Activated T-cell treated with anti-CD3 and anti-CD28 coated beads for 48 hours (primary cell): Measurements from ENCODE around the gene HSP90AB1.

Source experiments
- DNase-seq: peaks from one replicate; pipeline ENCODE4 v3.0.0-alpha.2; 2020; ENCODE audit warnings: low read depth

Gene HSP90AB1

DNA sequence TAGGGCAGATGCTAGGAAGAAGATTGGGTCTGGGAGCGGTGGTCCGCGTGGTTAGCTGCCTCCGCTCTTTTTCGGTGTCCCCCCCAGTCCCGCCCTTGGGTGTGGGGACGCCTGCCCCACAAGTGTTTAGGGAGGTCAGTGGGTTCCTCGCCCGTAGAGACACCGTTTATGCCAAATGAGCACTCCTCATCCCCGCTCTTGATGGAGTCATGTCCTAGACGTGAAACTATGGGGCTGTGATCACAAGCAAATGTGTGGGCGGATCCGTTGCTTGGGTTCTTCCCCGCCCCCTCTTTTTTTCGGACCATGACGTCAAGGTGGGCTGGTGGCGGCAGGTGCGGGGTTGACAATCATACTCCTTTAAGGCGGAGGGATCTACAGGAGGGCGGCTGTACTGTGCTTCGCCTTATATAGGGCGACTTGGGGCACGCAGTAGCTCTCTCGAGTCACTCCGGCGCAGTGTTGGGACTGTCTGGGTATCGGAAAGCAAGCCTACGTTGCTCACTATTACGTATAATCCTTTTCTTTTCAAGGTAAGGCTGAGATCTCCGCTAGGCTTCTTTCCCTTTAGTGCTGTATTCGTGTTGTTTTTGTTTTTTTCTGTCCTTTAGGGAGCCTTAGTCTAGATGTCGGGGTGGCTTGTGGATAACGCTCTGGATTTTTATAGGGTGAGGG lies at the start of gene HSP90AB1:
HSP90AB1 (plus strand) TSS at position 439 of the 675 bp plus-strand sequence. CDS start 1,529 bp downstream, outside the sequence.
- DNase-seq, result peak; percentile 93

DNA sequence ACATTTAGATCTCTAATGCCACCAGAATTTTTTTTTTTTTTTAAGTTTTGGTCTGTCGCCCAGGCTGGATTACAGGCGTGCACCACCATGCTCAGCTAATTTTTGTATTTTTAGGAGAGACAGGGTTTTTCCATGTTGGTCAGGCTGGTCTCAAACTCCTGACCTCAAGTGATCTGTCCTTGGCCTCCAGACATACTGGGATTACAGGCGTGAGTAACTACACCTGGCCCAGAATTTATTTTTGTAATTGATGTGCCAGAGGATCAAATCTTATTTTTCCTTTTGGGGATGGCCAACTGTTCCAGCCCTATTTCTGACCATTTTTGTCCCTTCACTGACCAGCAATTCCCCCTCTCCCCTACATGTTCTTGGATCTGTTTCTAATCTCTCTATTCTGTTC lies 48.2 kb upstream of the HSP90AB1 start:
- no peak for DNase-seq

DNA sequence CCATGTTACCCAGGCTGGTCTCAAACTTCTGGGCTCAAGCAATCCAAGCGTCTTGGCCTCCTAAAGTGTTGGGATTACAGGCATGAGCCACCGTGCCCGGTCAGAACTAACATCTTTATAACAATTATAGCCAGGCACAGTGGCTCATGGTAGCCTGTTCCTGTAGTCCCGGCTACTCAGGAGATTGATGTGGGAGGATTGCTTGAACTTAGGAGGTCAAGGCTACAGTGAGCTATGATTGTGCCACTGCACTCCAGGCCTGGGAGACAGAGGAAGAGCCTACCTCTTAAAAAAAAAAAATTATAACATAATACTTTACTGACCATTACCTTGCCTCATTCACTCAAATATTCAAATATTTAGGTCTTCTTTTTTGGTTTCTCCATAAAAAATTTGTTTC lies 47.0 kb upstream of the HSP90AB1 start:
- no peak for DNase-seq

DNA sequence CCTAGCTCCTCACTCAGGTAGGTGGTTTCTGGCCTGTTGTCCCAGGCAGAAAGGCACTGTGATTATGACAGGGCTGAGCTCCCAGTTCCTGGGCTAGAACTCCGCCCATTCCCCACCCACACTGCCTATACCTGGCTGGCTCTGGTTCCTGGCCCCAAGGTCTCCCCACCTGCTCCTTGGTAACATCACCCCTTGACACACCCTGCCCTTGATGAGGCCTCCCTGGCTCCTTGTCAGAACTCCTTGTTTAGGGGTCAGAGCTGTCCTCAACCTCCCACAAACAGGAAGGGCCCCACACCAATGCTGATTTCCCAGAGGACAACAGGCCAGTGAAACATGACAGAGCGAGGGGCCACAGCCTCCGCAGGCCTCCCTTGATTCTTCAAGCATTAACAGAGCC lies 45.7 kb upstream of the HSP90AB1 start:
- no peak for DNase-seq

- no peak for DNase-seq
Observed at GRCh38 chr6:44201638-44202303, 45.1 kb upstream of the HSP90AB1 start.

GRCh38 chr6:44202332-44202971 lies 44.4 kb upstream of the HSP90AB1 start:
- DNase-seq, result no peak

DNA sequence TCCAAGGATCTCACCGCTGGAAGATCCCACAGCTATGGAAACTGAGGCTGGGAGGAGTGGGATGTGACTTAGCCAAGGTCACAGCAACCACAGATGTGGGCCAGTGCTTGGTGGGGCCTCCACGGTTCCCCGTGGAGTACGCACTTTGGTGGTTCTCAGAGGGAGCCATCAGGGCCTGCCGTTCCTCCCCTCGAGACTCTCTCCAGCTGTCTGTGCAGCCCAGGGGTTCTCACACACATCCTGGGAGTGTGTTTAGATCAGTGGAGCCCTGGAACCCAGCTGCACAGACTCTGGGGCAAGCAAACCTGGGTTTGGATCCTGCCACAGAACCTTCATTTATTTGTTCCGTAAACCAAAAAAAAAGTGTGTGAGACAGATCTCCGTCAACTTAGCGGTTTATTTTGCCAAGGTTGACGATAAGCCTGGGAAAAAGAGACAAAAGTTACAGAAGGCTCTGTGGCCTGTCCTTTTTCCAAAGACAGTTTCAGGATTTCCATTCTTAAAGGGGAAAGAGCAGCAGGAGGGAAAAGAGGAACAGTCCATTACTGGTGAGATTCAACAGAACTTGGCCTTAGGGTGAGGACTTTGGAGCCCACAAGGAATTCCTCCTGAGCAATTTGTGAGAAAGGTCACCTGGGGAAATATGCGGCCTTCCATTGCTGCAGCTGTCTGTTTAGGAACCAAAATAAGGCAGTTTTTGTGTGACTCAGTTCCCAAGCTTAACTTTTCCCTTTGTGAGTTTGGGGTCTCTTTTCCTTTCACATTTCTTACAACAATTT lies 43.7 kb upstream of the HSP90AB1 start:
- no peak for DNase-seq

DNA sequence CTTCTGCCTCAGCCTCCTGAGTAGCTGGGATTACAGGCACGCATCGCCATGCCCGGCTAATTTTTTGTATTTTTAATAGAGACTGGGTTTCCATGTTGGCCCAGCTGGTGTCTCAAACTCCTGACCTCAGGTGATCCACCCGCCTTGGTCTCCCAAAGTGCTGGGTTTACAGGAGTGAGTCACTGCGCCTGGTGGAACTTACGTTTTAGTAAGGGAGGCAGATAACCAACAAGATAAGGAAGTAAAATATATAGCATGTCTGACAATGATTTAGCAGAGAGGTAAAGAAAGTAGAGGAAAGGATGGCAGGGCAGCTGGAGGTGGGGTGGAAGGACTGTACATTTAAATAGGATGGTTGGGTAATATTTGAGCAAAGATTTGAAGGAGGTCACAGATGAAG lies 42.9 kb upstream of the HSP90AB1 start:
- DNase-seq, result no peak

DNA sequence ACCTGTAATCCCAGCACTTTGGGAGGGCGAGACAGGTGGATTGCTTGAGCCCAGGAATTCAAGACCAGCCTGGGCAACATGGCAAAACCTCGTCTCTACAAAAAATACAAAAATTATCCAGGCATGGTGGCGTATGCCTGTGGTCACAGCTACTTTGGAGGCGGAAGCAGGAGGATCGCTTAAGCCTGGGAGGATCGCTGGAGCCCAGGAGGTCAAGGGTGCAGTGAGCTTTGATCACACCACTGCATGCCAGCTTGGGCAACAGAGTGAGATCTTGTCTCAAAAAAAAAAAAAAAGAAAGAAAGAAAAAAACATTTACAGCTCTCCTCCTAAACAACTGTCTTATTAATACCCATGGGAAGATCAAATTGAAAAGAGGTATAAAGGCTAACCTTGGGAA lies 38.9 kb upstream of the HSP90AB1 start:
- no peak for DNase-seq

DNA sequence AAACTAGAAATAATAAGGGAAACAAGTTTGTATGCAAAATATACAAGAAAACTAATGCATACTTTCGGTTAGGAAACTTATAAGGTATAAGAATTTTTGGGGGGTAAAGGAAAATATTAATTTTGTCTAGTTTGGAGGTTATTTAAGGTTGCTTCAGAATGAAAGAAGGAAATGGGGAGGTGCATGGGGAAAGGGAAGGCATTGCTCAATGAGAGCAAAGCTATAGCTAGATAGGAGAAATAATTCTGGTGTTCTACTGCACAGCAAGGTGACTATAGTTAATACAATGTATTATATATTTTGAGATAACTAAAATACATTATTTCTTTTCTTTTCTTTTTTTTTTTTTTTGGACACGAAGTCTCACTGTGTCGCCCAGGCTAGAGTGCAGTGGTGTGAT lies 35.6 kb upstream of the HSP90AB1 start:
- no peak for DNase-seq

- DNase-seq, result no peak
Observed at GRCh38 chr6:44214307-44214706, 32.6 kb upstream of the HSP90AB1 start.

GRCh38 chr6:44216677-44217331 lies 30.1 kb upstream of the HSP90AB1 start, which contains the start of gene MYMX:
MYMX (plus strand) TSS chr6:44216926; CDS start chr6:44217472, 546 bp downstream.
- no peak for DNase-seq

DNA sequence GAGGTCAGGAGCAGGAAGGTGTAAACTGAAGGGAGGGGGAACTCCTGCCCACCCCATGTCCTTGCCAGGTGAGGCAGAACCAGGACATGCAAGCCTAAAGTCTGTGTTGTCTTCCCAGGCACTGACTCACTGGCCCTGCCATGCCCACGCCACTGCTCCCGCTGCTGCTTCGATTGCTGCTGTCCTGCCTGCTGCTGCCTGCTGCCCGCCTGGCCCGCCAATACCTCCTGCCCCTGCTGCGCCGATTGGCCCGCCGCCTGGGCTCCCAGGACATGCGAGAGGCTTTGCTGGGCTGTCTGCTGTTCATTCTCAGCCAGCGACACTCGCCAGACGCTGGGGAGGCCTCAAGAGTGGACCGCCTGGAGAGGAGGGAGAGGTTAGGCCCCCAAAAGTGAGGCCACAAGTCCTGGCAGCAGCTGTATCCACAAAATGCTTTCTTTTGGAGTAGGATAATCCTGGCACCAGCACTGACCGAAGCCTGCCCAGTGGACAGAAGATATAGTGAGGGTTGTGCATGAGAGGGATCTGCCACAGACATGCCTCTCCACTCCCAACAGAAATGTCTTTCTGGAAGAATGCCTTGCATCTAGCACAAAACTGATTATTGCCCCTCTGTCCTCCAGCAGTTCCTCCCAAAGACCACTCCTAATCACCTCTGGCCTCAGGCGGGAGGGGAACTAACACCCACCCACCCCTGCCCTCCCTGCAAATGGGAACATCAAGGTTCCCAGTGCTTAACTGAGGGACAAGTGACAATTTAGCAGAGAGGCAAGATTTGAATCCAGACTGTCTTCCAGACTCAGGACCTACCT lies 29.4 kb upstream of the HSP90AB1 start:
- no peak for DNase-seq

DNA sequence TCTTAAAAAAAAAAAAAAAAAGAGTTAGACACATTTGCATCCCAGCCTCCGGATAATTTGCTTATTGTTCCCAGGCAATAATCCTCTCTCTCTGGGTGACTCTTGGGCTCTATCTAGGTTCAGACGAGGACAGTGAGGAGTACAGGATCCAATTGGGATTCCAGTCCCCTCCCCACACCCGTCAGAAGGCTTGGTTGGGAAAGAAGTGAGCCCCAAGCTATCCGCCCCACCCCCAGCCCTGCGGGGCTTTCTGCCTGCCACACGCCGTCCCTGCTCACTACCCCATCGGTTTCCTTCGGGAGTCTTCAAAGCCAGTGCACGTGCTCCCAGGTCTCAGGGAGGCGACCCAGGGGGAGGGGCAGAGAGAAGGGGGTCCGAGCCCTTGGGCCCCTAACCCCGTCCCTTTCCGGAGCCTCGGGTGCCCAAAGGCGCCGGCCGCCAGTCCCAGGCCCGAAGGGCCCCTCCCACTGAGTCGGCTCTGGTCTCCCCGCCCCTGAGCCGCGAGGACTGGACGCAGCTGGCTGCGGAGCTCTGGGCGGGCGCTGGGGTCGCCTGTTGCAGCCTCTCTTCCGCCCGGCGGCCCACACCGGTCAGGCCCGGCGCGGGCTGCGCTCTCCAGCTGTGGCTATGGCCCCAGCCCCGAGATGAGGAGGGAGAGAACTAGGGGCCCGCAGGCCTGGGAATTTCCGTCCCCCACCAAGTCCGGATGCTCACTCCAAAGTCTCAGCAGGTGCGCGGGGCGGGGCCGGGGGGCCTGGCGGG lies 27.7 kb upstream of the HSP90AB1 start:
- DNase-seq, result peak; percentile 22

DNA sequence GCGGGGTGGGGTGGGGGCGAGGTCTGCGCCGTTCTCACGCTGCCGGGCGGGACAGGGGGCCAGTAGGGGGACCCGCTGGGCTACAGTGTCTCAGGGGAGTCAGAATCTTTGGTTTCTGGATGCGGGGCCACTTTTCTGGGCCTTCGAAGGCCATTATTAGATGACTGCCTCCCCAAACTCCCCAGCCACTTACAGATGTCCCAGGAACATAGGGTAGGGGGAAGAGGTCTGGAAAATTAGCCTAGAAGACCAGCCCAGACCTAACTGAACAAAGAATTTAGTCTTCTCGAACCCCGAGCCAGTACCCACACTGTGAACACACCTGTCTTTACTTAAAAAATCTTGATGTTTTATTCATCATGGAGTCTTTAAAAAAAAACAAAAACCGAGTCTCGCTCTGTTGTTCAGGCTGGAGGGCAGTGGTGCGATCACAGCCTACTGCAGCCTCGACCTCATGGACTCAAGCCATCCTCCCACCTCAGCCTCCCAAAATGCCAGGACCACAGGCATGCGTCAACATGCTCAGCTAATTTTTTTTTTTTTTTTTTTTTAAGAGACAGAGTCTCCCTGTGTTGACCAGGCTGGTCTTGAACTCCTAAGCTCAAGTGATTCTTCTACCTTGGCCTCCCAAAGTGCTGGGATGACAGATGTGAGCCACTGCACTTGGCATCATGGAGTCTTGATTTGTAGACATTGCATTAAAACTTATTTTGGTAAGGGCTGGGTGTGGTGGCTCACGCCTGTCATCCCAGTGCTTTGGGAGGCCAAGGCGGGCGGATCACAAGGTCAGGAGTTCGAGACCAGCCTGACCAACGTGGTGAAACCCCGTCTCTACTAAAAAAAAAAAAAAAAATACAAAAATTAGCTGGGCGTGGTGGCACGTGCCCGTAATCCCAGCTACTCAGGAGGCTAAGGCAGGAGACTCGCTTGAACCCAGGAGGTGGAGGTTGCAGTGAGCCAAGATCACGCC lies 26.8 kb upstream of the HSP90AB1 start:
- DNase-seq, result no peak

GRCh38 chr6:44220913-44221290 lies 26.0 kb upstream of the HSP90AB1 start:
- DNase-seq, result no peak

- DNase-seq, result peak; percentile 75
Observed at GRCh38 chr6:44221291-44221960, 25.5 kb upstream of the HSP90AB1 start.

DNA sequence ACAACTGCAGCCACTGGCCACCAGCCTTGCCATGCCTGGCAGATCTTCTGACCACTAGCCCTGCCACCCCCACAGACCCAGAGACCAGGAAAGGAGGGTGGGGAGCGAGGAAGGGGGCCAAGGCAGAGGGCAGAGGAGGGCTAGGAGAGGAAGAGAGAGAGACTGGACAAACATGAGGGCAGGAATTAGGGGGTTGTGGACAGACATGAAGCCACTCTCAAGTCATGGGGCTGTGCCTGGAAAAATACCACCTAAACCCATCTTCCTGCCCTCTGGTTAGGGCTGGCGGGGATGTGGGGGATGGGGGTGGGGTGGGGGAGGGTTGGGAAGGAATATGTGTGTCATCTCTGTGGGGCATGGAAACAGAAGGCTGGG lies 25.0 kb upstream of the HSP90AB1 start:
- DNase-seq, result no peak
